Measurements from ENCODE around the gene NAPEPLD.
"Not testable (repeated sequence)": the region's sequence is repeated elsewhere in the genome, so short reads cannot be mapped to it uniquely, and the experiment has no call there.

Gene NAPEPLD

GRCh38 chr7:103127006-103127405 is 21.9 kb downstream of the NAPEPLD start:
- Mint-ChIP-seq H3K9me3 (no peaks in the 10 kb centered on the region), H3K4me3 (no peak overlapping the region), H3K36me3 (peaks cover 22% of the 10 kb centered on the region), H3K27ac (no peak overlapping the region), H3K4me1 (peaks cover 14% of the 10 kb centered on the region), H3K27me3 (no peaks in the 10 kb centered on the region)

GRCh38 chr7:103124429-103124979 is 24.4 kb downstream of the NAPEPLD start:
- Mint-ChIP-seq H3K4me1 (peaks cover 7% of the 10 kb centered on the region), H3K27me3 (no peaks in the 10 kb centered on the region), H3K36me3 (peaks cover 26% of the 10 kb centered on the region), H3K9me3 (no peaks in the 10 kb centered on the region), H3K4me3 (no peak overlapping the region), H3K27ac (no peak overlapping the region)

GRCh38 chr7:103123529-103123928 is 25.4 kb downstream of the NAPEPLD start:
- Mint-ChIP-seq H3K4me1 (peaks cover 7% of the 10 kb centered on the region), H3K27ac (no peak overlapping the region), H3K36me3 (peaks cover 27% of the 10 kb centered on the region), H3K9me3 (no peaks in the 10 kb centered on the region), H3K4me3 (no peak overlapping the region), H3K27me3 (no peaks in the 10 kb centered on the region)

- Mint-ChIP-seq H3K9me3 (no peaks in the 10 kb centered on the region), H3K4me3 (no peak overlapping the region), H3K27ac (no peak overlapping the region), H3K4me1 (no peaks in the 10 kb centered on the region), H3K36me3 (peaks cover 16% of the 10 kb centered on the region), H3K27me3 (no peaks in the 10 kb centered on the region)
Measured at GRCh38 chr7:103121641-103122040, 27.3 kb downstream of the NAPEPLD start.

GRCh38 chr7:103120362-103120761 is 28.5 kb downstream of the NAPEPLD start:
- peaks cover 12% of the 10 kb centered on the region for H3K36me3 Mint-ChIP-seq
- H3K4me3 Mint-ChIP-seq, result no peak overlapping the region
- no peaks in the 10 kb centered on the region for H3K27me3 Mint-ChIP-seq
- no peak overlapping the region for H3K27ac Mint-ChIP-seq
- H3K9me3 Mint-ChIP-seq, result no peaks in the 10 kb centered on the region
- no peaks in the 10 kb centered on the region for H3K4me1 Mint-ChIP-seq

- Mint-ChIP-seq H3K9me3 (no peaks in the 10 kb centered on the region), H3K27ac (no peak overlapping the region), H3K36me3 (peaks cover 16% of the 10 kb centered on the region), H3K4me3 (no peak overlapping the region), H3K4me1 (no peaks in the 10 kb centered on the region), H3K27me3 (no peaks in the 10 kb centered on the region)
Measured at GRCh38 chr7:103119791-103120291, 29.1 kb downstream of the NAPEPLD start.

GRCh38 chr7:103117465-103117864 is 31.4 kb downstream of the NAPEPLD start:
- Mint-ChIP-seq H3K27ac (no peak overlapping the region), H3K4me1 (no peaks in the 10 kb centered on the region), H3K27me3 (no peaks in the 10 kb centered on the region), H3K9me3 (no peaks in the 10 kb centered on the region), H3K36me3 (peaks cover 23% of the 10 kb centered on the region), H3K4me3 (no peak overlapping the region)

- H3K9me3 Mint-ChIP-seq, result no peaks in the 10 kb centered on the region
- H3K27ac Mint-ChIP-seq, result no peak overlapping the region
- H3K4me1 Mint-ChIP-seq, result no peaks in the 10 kb centered on the region
- no peaks in the 10 kb centered on the region for H3K27me3 Mint-ChIP-seq
- no peak overlapping the region for H3K4me3 Mint-ChIP-seq
- peaks cover 21% of the 10 kb centered on the region for H3K36me3 Mint-ChIP-seq
Measured at GRCh38 chr7:103116991-103117390, 31.9 kb downstream of the NAPEPLD start.

GRCh38 chr7:103116511-103116910 is 32.4 kb downstream of the NAPEPLD start:
- Mint-ChIP-seq H3K9me3 (no peaks in the 10 kb centered on the region), H3K27me3 (no peaks in the 10 kb centered on the region), H3K36me3 (peaks cover 25% of the 10 kb centered on the region), H3K4me3 (no peak overlapping the region), H3K27ac (no peak overlapping the region), H3K4me1 (no peaks in the 10 kb centered on the region)

GRCh38 chr7:103115771-103116170 is 33.1 kb downstream of the NAPEPLD start:
- H3K9me3 Mint-ChIP-seq, result no peaks in the 10 kb centered on the region
- H3K4me1 Mint-ChIP-seq, result no peaks in the 10 kb centered on the region
- H3K4me3 Mint-ChIP-seq, result no peak overlapping the region
- peaks cover 32% of the 10 kb centered on the region for H3K36me3 Mint-ChIP-seq
- no peaks in the 10 kb centered on the region for H3K27me3 Mint-ChIP-seq
- no peak overlapping the region for H3K27ac Mint-ChIP-seq

- Mint-ChIP-seq H3K9me3 (peaks cover 2% of the 10 kb centered on the region), H3K36me3 (peaks cover 37% of the 10 kb centered on the region), H3K4me1 (peaks cover under 1% of the 10 kb centered on the region), H3K27me3 (no peaks in the 10 kb centered on the region), H3K27ac (peak overlapping the region; percentile 2), H3K4me3 (no peak overlapping the region)
Measured at GRCh38 chr7:103114576-103115008, 34.3 kb downstream of the NAPEPLD start.

GRCh38 chr7:103113164-103113563 is 35.7 kb downstream of the NAPEPLD start:
- H3K4me1 Mint-ChIP-seq, result peaks cover 8% of the 10 kb centered on the region
- H3K27ac Mint-ChIP-seq, result no peak overlapping the region
- H3K36me3 Mint-ChIP-seq, result peaks cover 44% of the 10 kb centered on the region

GRCh38 chr7:103106703-103107070 is 42.2 kb downstream of the NAPEPLD start:
- H3K36me3 Mint-ChIP-seq, result peaks cover 41% of the 10 kb centered on the region
- H3K9me3 Mint-ChIP-seq, result not testable (repeated sequence)

More at GRCh38 chr7:103113164-103113563, 35.7 kb downstream of the NAPEPLD start:
- Mint-ChIP-seq H3K9me3 (peaks cover 10% of the 10 kb centered on the region), H3K4me3 (no peak overlapping the region), H3K27me3 (no peaks in the 10 kb centered on the region)

GRCh38 chr7:103106005-103106702 is 42.7 kb downstream of the NAPEPLD start:
- peaks cover 13% of the 10 kb centered on the region for H3K4me1 Mint-ChIP-seq
- H3K27ac Mint-ChIP-seq, result peak overlapping the region; percentile 33
- H3K4me3 Mint-ChIP-seq, result no peak overlapping the region
- H3K27me3 Mint-ChIP-seq, result no peaks in the 10 kb centered on the region
- peaks cover 10% of the 10 kb centered on the region for H3K9me3 Mint-ChIP-seq
- peaks cover 36% of the 10 kb centered on the region for H3K36me3 Mint-ChIP-seq

More at GRCh38 chr7:103106703-103107070, 42.2 kb downstream of the NAPEPLD start:
- peaks cover 13% of the 10 kb centered on the region for H3K4me1 Mint-ChIP-seq
- H3K27ac Mint-ChIP-seq, H3K27me3 Mint-ChIP-seq, H3K4me3 Mint-ChIP-seq: not testable (repeated sequence)

GRCh38 chr7:103101543-103101942 is 47.4 kb downstream of the NAPEPLD start:
- Mint-ChIP-seq H3K27ac (no peak overlapping the region), H3K4me1 (no peaks in the 10 kb centered on the region), H3K27me3 (no peaks in the 10 kb centered on the region), H3K4me3 (no peak overlapping the region), H3K9me3 (no peaks in the 10 kb centered on the region), H3K36me3 (peaks cover 10% of the 10 kb centered on the region)

GRCh38 chr7:103100348-103100747 is 48.6 kb downstream of the NAPEPLD start:
- Mint-ChIP-seq H3K4me1 (no peaks in the 10 kb centered on the region), H3K27ac (no peak overlapping the region), H3K36me3 (peaks cover 14% of the 10 kb centered on the region), H3K27me3 (no peaks in the 10 kb centered on the region), H3K9me3 (no peaks in the 10 kb centered on the region), H3K4me3 (no peak overlapping the region)
